ENCODE measurements around the gene TNNT3. TPM values are rescaled to one million over a fixed set of nuclear protein-coding genes. Genes with fewer than 3 reads are reported as not detected.

TNNT3 gene
- total RNA-seq, 1 donor: not detected

DNA sequence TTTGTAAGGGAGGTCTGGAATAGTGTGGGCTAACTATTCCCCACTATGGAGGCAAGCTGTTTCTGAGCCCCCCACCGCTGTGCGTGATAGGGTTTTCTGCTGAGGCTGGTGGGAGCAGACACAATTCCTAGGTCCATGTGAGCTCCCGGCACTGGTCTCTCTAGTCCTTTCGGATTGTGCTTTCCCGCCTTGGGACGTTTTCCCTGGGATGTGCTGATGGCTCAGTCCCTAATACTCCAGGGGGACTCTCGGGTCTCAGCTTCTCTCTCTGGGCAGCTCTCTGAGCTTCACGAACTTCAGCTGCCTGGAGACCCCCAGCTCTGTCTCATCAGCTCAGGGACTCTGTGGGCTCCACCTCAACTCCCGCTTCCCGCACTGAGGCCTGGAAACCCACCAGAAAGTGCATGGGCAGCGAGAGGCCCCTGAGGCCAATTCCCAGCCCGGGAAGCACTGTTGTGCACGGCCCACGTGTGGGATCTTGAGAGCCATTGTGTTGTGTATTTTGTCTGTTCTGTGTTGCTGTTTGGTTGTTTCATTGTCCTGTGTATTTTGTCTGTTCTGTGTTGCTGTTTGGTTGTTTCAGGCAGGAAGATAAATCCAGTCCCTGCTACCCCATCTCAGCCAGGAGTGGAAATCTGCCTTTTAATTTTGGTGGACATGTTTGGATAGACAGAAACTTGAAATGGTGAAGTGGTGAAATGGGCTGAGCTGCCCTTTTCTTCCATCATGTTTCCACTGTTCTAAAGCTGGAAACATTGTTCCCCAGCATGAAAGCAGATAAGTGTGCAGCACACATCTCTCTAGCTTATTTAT, 12.7 kb upstream of the TNNT3 start:
- H3K4me3 ChIP-seq (ENCODE audit: low read depth, low read length): no peak overlapping the region
- TF ChIP-seq, protein P1, sequence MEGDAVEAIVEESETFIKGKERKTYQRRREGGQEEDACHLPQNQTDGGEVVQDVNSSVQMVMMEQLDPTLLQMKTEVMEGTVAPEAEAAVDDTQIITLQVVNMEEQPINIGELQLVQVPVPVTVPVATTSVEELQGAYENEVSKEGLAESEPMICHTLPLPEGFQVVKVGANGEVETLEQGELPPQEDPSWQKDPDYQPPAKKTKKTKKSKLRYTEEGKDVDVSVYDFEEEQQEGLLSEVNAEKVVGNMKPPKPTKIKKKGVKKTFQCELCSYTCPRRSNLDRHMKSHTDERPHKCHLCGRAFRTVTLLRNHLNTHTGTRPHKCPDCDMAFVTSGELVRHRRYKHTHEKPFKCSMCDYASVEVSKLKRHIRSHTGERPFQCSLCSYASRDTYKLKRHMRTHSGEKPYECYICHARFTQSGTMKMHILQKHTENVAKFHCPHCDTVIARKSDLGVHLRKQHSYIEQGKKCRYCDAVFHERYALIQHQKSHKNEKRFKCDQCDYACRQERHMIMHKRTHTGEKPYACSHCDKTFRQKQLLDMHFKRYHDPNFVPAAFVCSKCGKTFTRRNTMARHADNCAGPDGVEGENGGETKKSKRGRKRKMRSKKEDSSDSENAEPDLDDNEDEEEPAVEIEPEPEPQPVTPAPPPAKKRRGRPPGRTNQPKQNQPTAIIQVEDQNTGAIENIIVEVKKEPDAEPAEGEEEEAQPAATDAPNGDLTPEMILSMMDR (IDR thresholded peaks at IDR 0.05; ENCODE audit: insufficient read depth, low read depth, low read length): no peak
- DNase-seq (ENCODE audit: low read depth): no peak

DNA sequence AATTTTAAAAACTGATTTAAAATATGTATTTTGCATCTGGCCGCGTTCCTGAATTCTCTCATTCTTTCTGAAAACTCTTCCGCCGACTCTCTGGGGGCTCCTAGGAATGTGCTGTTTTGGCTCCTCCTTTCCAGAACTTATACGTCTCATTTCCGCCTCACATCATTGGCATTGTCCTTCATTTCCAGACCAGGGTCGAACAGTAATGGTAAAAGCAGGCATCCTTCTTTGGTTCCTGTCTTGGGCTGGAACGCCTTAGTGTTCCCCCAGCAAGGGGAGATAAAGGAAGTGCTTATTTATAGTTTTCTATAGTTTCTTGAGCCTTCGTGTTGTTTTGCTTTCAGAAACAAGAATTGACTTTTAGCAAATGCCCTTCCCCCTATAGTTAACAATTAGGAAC, 10.9 kb upstream of the TNNT3 start:
- no peak overlapping the region for H3K4me3 ChIP-seq (ENCODE audit: low read depth, low read length)
- no peak for DNase-seq (ENCODE audit: low read depth)
- TF ChIP-seq, protein P1 (IDR thresholded peaks at IDR 0.05; ENCODE audit: insufficient read depth, low read depth, low read length): no peak

DNA sequence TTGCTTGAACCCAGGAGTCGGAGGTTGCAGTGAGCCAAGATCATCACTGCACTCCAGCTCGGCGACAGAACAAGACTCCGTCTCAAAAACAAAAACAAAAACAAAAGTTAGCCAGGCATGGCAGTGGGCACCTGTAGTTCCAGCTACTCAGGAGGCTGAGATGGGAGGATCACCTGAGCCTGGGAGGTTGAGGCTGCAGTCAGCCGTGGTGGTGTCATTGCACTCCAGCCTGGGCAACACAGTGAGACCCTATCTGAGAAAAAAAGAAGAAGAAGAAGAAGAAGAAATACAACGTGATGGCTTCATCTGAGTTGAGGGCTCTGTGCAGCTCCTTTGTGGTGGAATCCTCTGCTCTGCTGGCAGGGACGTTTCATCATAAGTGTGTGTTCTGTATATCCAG, 10.0 kb upstream of the TNNT3 start:
- TF ChIP-seq, protein P1 (IDR thresholded peaks at IDR 0.05; ENCODE audit: insufficient read depth, low read depth, low read length): no peak

DNA sequence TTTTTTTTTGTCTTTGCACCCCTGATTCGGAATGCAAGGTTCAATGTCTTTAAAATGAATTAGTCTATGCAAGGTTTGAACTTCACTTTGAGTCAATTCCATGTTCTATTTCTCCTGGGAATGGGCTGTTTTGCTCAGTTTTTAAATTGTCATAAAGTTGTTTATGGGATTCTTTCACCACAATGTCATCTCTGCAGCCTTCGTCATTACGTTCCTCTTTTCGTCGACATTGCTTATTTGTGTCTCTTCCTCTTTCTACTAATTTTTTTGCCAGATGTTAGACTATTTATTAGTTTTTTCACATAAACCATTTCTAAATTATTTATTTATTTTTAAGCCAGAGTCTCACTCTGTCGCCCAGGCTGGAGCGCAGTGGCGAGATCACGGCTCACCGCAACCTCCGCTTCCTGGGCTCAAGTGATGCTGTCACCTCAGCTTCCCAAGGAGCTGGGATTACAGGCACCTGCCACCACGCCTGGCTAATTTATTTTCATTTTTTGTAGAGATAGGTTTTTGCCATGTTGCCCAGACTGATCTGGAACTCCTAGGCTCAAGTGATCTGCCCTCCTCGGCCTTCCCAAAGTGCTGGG, 7.1 kb upstream of the TNNT3 start:
- no peak overlapping the region for H3K4me3 ChIP-seq (ENCODE audit: low read depth, low read length)
- DNase-seq (ENCODE audit: low read depth): peak; percentile 12
- TF ChIP-seq, protein P1 (IDR thresholded peaks at IDR 0.05; ENCODE audit: insufficient read depth, low read depth, low read length): no peak

More for the DNA sequence above, 10.0 kb upstream of the TNNT3 start:
- no peak overlapping the region for H3K4me3 ChIP-seq (ENCODE audit: low read depth, low read length)
- no peak for DNase-seq (ENCODE audit: low read depth)

DNA sequence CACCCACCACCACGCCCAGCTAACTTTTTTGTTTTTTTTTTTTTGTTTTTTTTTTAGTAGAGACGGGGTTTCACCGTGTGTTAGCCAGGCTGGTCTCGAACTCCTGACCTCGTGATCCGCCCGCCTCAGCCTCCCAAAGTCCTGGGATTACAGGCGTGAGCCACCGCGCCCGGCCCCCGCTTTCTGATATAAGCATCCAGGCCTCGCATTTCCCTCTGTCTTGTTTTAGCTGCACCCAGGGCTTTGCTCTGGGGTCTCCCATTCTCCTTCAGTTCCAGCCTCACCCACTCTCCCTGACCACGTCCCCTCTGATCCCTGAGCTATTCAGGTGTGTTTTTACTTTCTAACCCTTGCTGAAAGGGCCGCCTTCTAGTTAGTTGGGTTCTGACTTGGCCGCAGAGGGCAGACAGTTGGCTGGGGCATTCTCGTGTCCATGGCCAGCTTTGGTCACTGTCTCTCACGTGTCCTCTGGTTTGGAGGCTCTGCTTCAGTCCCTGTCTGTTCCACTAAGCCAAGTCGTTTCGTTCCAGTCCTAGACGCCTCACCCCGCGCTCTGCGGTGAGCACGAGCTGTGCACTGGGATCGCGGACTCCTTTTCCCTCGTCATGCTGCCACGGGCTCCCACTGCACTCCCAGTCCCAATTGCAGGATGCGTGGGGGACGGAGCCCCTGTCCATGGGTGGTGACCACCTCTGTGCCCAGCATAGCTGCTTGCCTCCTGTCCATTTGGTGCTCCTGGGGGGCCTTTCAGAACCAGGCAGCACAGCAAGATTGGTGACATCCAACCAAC, 6.0 kb upstream of the TNNT3 start:
- H3K4me3 ChIP-seq (ENCODE audit: low read depth, low read length): no peak overlapping the region
- TF ChIP-seq, protein P1 (IDR thresholded peaks at IDR 0.05; ENCODE audit: insufficient read depth, low read depth, low read length): no peak
- DNase-seq (ENCODE audit: low read depth): no peak

DNA sequence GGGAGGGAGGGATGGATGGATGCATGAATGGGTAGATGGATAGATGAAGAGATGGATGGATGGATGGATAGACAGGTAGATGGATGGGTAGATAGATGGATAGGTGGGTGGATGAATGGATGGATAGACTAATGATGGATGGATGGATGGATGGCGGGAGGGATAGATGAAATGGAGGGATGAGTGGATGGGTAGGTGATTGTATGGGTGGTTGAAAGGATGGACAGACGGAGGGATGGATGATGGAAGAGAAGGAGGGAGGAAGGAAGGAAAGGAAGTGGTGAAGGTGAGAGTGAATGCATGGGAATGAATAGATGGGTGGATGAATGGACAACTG, 3.7 kb upstream of the TNNT3 start:
- TF ChIP-seq, protein P1 (IDR thresholded peaks at IDR 0.05; ENCODE audit: insufficient read depth, low read depth, low read length): no peak
- no peak for DNase-seq (ENCODE audit: low read depth)
- H3K4me3 ChIP-seq (ENCODE audit: low read depth, low read length): no peak overlapping the region
